Esophagus muscularis mucosa (tissue), 3 donors: ENCODE results near the gene LRRFIP2.

Experiments
- POLR2A ChIP-seq: fragments of 450-650 bp; IDR thresholded peaks from one replicate; pipeline ENCODE4 v1.6.1; 2017; ENCODE audit warnings: antibody characterized with exemption, moderate library complexity, mild to moderate bottlenecking, low read depth
- POLR2AphosphoS5 ChIP-seq, 2 donors: sonication (generic); formaldehyde crosslinking; IDR thresholded peaks; one replicate each; pipeline ENCODE4 v1.6.1; 2017; ENCODE audit warnings: antibody characterized with exemption in 2 of 2
- TF ChIP-seq, protein P1 (sequence below), 3 experiments: fragments of 200-600 bp in 2 of 3; fragments of 450-650 bp in 1 of 3; sonication (generic) in 2 of 3; IDR thresholded peaks; one replicate each; pipeline ENCODE4 v1.5.1; 2017 to 2019; ENCODE audit warnings: antibody characterized with exemption in 3 of 3, mild to moderate bottlenecking in 2 of 3, moderate library complexity in 1 of 3

DNA sequence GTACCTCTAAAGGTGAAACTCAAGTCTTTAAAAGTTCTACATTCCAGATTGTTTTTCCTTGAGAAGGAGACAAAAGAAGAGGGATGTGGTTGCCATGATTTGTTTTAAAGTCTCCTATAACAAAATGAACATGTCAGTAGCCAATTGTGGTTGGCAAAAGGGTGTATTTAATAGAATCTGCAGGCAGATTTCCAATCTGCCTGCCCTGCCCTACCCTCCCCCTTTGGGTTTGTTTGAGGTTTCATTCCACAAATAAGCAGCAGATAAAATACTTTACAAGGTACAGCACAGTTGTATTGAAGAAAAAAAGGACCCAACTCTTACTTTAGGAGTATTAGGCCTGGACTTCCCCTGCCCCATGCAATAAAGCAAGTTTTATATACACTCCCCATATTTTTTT is 121.5 kb downstream of the LRRFIP2 start:
- TF ChIP-seq POLR2A (no peak), POLR2AphosphoS5 (IDR thresholded peaks at IDR 0.05) (no peak)
- TF ChIP-seq, protein P1, sequence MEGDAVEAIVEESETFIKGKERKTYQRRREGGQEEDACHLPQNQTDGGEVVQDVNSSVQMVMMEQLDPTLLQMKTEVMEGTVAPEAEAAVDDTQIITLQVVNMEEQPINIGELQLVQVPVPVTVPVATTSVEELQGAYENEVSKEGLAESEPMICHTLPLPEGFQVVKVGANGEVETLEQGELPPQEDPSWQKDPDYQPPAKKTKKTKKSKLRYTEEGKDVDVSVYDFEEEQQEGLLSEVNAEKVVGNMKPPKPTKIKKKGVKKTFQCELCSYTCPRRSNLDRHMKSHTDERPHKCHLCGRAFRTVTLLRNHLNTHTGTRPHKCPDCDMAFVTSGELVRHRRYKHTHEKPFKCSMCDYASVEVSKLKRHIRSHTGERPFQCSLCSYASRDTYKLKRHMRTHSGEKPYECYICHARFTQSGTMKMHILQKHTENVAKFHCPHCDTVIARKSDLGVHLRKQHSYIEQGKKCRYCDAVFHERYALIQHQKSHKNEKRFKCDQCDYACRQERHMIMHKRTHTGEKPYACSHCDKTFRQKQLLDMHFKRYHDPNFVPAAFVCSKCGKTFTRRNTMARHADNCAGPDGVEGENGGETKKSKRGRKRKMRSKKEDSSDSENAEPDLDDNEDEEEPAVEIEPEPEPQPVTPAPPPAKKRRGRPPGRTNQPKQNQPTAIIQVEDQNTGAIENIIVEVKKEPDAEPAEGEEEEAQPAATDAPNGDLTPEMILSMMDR (IDR thresholded peaks at IDR 0.05): no peak
